Natural killer cell (primary cell): ENCODE measurements around the gene LGSN. TPM values are rescaled to one million over a fixed set of nuclear protein-coding genes. Genes with fewer than 3 reads are reported as not detected.
"Not testable (repeated sequence)": the region's sequence is repeated elsewhere in the genome, so short reads cannot be mapped to it uniquely, and the experiment has no call there.

Experiments
- ATAC-seq, 3 donors: fragments of 150-1000 bp in 2 of 3; fragments of 200-7000 bp in 1 of 3; cut with Tn5 transposase; 1 replicate in 1 of 3; 2 replicates in 2 of 3; pipeline ENCODE4 v1.10.0; 2021; ENCODE audit warnings: mild to moderate bottlenecking in 2 of 3, moderate library complexity in 2 of 3
- DNase-seq, 2 donors: peaks; one replicate each; pipeline versions ENCODE4 v3.0.0 to v3.0.0-alpha.2; 2013 to 2021; ENCODE audit warnings: mixed read lengths in 1 of 2
- H3K27ac ChIP-seq: one replicate; pipeline ENCODE4 v1.5.1; 2013; ENCODE audit warnings: mild to moderate bottlenecking, low read length
- H3K27me3 ChIP-seq: one replicate; pipeline ENCODE4 v1.6.1; 2013; ENCODE audit warnings: low read length; ENCODE audit not compliant: control insufficient read depth, insufficient read depth
- H3K36me3 ChIP-seq: one replicate; pipeline ENCODE4 v1.6.1; 2013; ENCODE audit warnings: low read length; ENCODE audit not compliant: control insufficient read depth, insufficient read depth
- H3K4me1 ChIP-seq: one replicate; pipeline ENCODE4 v1.6.1; 2013; ENCODE audit warnings: low read length; ENCODE audit not compliant: control insufficient read depth, insufficient read depth
- H3K4me3 ChIP-seq: one replicate; pipeline ENCODE4 v1.5.1; 2013; ENCODE audit warnings: low read length
- H3K9me3 ChIP-seq: one replicate; pipeline ENCODE4 v1.6.1; 2013; ENCODE audit warnings: low read length; ENCODE audit not compliant: control insufficient read depth, insufficient read depth
- H3K27ac Mint-ChIP-seq, 2 donors: one replicate each; pipeline ENCODE4 v1.8.0; 2022; ENCODE audit warnings: mild to moderate bottlenecking in 2 of 2, mixed read lengths in 2 of 2, moderate library complexity in 1 of 2
- H3K27me3 Mint-ChIP-seq, 2 donors: one replicate each; pipeline ENCODE4 v1.8.0; 2022; ENCODE audit warnings: low read depth in 2 of 2, mixed read lengths in 2 of 2
- H3K36me3 Mint-ChIP-seq: one replicate; pipeline ENCODE4 v1.8.0; 2022; ENCODE audit warnings: mixed read lengths
- H3K4me1 Mint-ChIP-seq, 2 donors: one replicate each; pipeline ENCODE4 v1.8.0; 2022; ENCODE audit warnings: mixed read lengths in 2 of 2
- H3K4me3 Mint-ChIP-seq: one replicate; pipeline ENCODE4 v1.8.0; 2022; ENCODE audit warnings: mild to moderate bottlenecking, moderate library complexity, mixed read lengths
- H3K9me3 Mint-ChIP-seq, 2 donors: one replicate each; pipeline ENCODE4 v1.8.0; 2022; ENCODE audit warnings: mixed read lengths in 2 of 2
- WGBS: methylation state at CpG from one replicate; pipeline ENCODE4 v1.1.7; 2013; ENCODE audit warnings: missing lambda C conversion rate; ENCODE audit not compliant: insufficient coverage; 5-methylcytosine and 5-hydroxymethylcytosine counted together
- intact Hi-C: fragments of 100-400 bp; cut with micrococcal nuclease; formaldehyde crosslinking; loops from one replicate; pipeline ENCODE4 v1.14.2; 2022
- total RNA-seq, 4 donors: library from RNA; stranded (reverse); fragments of 120-200 nt in 1 of 4; gene quantifications; one replicate each; pipeline versions ENCODE4 v1.2.3 to v1.2.4, GENCODE V29; 2013 to 2022
- TF ChIP-seq, protein P1 (sequence below): fragments of 200-600 bp; IDR thresholded peaks from one replicate; pipeline ENCODE4 v1.8.0; 2022; ENCODE audit warnings: antibody characterized with exemption

The LGSN gene
- total RNA-seq, 3 donors from 2014 or later (not counting 1 experiment from before 2014, with no cell fraction given), result not detected

DNA sequence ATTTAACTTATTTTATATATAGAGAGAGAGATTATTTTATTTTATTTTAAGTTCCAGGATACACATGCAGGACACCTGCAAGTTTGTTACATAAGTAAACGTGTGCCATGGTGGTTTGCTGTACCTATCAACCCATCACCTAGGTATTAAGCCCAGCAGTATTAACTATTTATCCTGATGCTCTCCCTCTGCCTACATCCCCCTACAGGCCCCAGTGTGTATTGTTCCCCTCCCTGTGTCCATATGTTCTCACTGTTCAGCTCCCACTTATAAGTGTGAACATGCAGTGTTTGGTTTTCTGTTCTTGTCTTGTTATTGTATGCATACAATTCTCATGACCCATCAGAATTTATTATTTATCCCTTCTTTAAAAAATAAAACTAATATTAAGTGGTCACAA, 73.9 kb downstream of the LGSN start:
- Histone ChIP-seq H3K4me3 (no peak overlapping the region), H3K27ac (no peak overlapping the region), H3K9me3 (no peaks in the 10 kb centered on the region), H3K36me3 (no peaks in the 10 kb centered on the region), H3K27me3 (no peaks in the 10 kb centered on the region), H3K4me1 (no peaks in the 10 kb centered on the region)
- Mint-ChIP-seq H3K27me3 (no peaks in the 10 kb centered on the region), H3K36me3 (no peaks in the 10 kb centered on the region), H3K9me3 (peaks cover 0 to 4% of the 10 kb centered on the region in 2 donors), H3K27ac (no peak overlapping the region), H3K4me3 (no peak overlapping the region), H3K4me1 (no peaks in the 10 kb centered on the region)
- WGBS, result 89% methylated on average over 1 of the region's 1 CpG
- intact Hi-C loops, result no loop called here
- ATAC-seq (no peak), DNase-seq (no peak)
- TF ChIP-seq, protein P1, sequence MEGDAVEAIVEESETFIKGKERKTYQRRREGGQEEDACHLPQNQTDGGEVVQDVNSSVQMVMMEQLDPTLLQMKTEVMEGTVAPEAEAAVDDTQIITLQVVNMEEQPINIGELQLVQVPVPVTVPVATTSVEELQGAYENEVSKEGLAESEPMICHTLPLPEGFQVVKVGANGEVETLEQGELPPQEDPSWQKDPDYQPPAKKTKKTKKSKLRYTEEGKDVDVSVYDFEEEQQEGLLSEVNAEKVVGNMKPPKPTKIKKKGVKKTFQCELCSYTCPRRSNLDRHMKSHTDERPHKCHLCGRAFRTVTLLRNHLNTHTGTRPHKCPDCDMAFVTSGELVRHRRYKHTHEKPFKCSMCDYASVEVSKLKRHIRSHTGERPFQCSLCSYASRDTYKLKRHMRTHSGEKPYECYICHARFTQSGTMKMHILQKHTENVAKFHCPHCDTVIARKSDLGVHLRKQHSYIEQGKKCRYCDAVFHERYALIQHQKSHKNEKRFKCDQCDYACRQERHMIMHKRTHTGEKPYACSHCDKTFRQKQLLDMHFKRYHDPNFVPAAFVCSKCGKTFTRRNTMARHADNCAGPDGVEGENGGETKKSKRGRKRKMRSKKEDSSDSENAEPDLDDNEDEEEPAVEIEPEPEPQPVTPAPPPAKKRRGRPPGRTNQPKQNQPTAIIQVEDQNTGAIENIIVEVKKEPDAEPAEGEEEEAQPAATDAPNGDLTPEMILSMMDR, result no peak

GRCh38 chr6:63245420-63245819, 74.4 kb downstream of the LGSN start:
- Mint-ChIP-seq H3K9me3 (peaks cover 0 to 4% of the 10 kb centered on the region in 2 donors), H3K27me3 (no peaks in the 10 kb centered on the region), H3K36me3 (no peaks in the 10 kb centered on the region), H3K27ac (no peak overlapping the region), H3K4me1 (no peaks in the 10 kb centered on the region), H3K4me3 (no peak overlapping the region)
- 78% methylated on average over 2 of the region's 2 CpGs for WGBS
- Histone ChIP-seq H3K27me3 (no peaks in the 10 kb centered on the region), H3K9me3 (no peaks in the 10 kb centered on the region), H3K4me3 (no peak overlapping the region), H3K27ac (no peak overlapping the region), H3K36me3 (no peaks in the 10 kb centered on the region), H3K4me1 (no peaks in the 10 kb centered on the region)
- DNase-seq (no peak), ATAC-seq (no peak)
- TF ChIP-seq, protein P1, result no peak
- intact Hi-C loops, result no loop called here

- TF ChIP-seq, protein P1, result no peak
- no peak overlapping the region for H3K27ac Mint-ChIP-seq
- intact Hi-C loops, result no loop called here
- Histone ChIP-seq H3K4me1 (no peaks in the 10 kb centered on the region), H3K27me3 (no peaks in the 10 kb centered on the region), H3K4me3 (no peak overlapping the region), H3K9me3 (no peaks in the 10 kb centered on the region), H3K36me3 (no peaks in the 10 kb centered on the region), H3K27ac (no peak overlapping the region)
- H3K27me3 Mint-ChIP-seq, result no peaks in the 10 kb centered on the region
- no peak for ATAC-seq
- no peaks in the 10 kb centered on the region for H3K36me3 Mint-ChIP-seq
- no peak overlapping the region for H3K4me3 Mint-ChIP-seq
- H3K4me1 Mint-ChIP-seq, result no peaks in the 10 kb centered on the region
- DNase-seq, result no peak
- 51% methylated on average over 3 of the region's 3 CpGs for WGBS
- H3K9me3 Mint-ChIP-seq, result peaks cover 14 to 19% of the 10 kb centered on the region in 2 donors
These were observed 83.4 kb downstream of the LGSN start for GRCh38 chr6:63236398-63236817.

DNA sequence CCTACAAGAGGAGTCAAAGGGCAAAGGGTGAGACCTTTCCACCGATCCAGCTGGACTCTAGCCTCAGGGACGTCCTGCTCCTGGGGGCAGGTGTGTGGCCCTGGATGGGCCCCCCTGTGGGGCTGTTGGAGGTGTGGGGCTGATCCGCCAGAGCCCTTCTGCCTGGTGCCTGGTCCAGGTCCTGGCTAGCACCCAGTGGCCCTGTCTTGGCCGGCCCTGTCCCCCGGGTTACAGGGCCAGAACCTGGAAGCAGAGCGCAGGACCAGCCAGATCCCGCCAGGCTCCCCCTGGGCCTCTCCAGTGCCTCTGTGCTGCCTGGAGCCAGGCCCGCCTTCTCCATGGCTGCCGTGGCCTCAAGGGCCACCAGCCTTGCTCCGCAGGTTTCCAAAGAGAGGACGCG, 89.3 kb downstream of the LGSN start:
- H3K27me3 Mint-ChIP-seq, H3K36me3 Mint-ChIP-seq, intact Hi-C loops, H3K27me3 ChIP-seq, H3K9me3 ChIP-seq, DNase-seq, H3K27ac ChIP-seq, H3K4me3 Mint-ChIP-seq, H3K36me3 ChIP-seq, ATAC-seq, H3K4me1 ChIP-seq, H3K4me3 ChIP-seq, H3K4me1 Mint-ChIP-seq, H3K27ac Mint-ChIP-seq, H3K9me3 Mint-ChIP-seq: not testable (repeated sequence)
- WGBS, result 66% methylated on average over 7 of the region's 12 CpGs

DNA sequence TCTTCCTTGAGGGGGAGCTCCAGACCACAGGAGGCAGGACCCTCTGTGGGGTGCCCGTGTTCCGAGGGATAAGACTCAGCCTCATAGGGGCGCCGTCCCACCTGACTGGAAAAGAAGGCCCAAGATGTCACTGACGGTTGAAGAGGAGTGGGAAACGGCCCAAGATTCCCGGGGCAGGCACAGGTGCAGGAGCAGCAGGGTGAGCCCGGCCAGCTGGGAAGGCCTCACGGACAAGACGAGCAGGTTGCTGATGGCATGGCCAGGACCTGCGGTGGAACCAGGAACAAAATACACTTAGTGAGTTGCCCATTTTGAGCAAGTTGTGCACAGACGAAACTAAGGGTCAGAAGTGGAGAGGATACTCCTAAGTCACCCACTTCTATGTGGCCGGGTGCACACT, 89.8 kb downstream of the LGSN start:
- H3K9me3 Mint-ChIP-seq, H3K36me3 Mint-ChIP-seq, H3K4me1 Mint-ChIP-seq, intact Hi-C loops, H3K27ac ChIP-seq, H3K4me3 Mint-ChIP-seq, H3K27me3 Mint-ChIP-seq, ATAC-seq, DNase-seq, H3K36me3 ChIP-seq, H3K4me1 ChIP-seq, H3K27me3 ChIP-seq, H3K4me3 ChIP-seq, H3K9me3 ChIP-seq, H3K27ac Mint-ChIP-seq: not testable (repeated sequence)
- 77% methylated on average over 11 of the region's 13 CpGs for WGBS

- WGBS, result 91% methylated on average over 32 of the region's 32 CpGs
- H3K4me1 ChIP-seq, H3K4me3 Mint-ChIP-seq, intact Hi-C loops, H3K27ac ChIP-seq, H3K36me3 Mint-ChIP-seq, H3K36me3 ChIP-seq, ATAC-seq, H3K4me1 Mint-ChIP-seq, H3K27me3 Mint-ChIP-seq, H3K27me3 ChIP-seq, DNase-seq, H3K9me3 ChIP-seq, H3K27ac Mint-ChIP-seq, H3K4me3 ChIP-seq, H3K9me3 Mint-ChIP-seq: not testable (repeated sequence)
These were observed 91.6 kb downstream of the LGSN start for GRCh38 chr6:63227928-63228894.
